ENCODE data around the gene SCUBE1. TPM values are rescaled to one million over a fixed set of nuclear protein-coding genes. Genes with fewer than 3 reads are reported as not detected.

Gene SCUBE1
- total and polyA plus RNA-seq, 2 of the 8 experiments (the other 6 are each of a cell fraction or from before 2014, with no cell fraction given): 2.3 to 4.9 TPM

GRCh38 chr22:43390166-43390565 is 47.0 kb upstream of the SCUBE1 start (continued):
- TF ChIP-seq HDAC2 (IDR thresholded peaks at IDR 0.05; ENCODE audit: borderline replicate concordance in 1 of 2, low read depth in 2 of 2, low read length in 2 of 2): no peak
- TF ChIP-seq JUND (IDR thresholded peaks at IDR 0.05; ENCODE audit: low read length): no peak
- TF ChIP-seq EGR1 (IDR thresholded peaks at IDR 0.05; ENCODE audit: borderline replicate concordance, low read depth, low read length): no peak
- no peak for TF ChIP-seq HDAC6 (IDR thresholded peaks at IDR 0.05; ENCODE audit: low read depth, low read length)
- no peak for TF ChIP-seq ATF2 (IDR thresholded peaks at IDR 0.05; ENCODE audit: low read length)
- TF ChIP-seq SIN3A (conservative IDR thresholded peaks at IDR 0.05 in 1 of 2, IDR thresholded peaks at IDR 0.05 in 1 of 2; ENCODE audit: low read depth in 1 of 2, low read length in 2 of 2): no peak
- no peak for TF ChIP-seq SP1 (IDR thresholded peaks at IDR 0.05; ENCODE audit: low read depth, low read length)
